ENCODE measurements around the gene SLC16A10. TPM values are rescaled to one million over a fixed set of nuclear protein-coding genes. Genes with fewer than 3 reads are reported as not detected.
A peak's percentile ranks its signal among the peaks of the same experiment; 100 is the strongest.

Gene SLC16A10
- total RNA-seq, 4 donors from 2014 or later = 0.15 to 3.4 (median 1.6) TPM

- H3K27me3 ChIP-seq = peaks cover 0 to 8% (median 0%) of the 10 kb centered on the region in 4 donors
- H3K4me1 ChIP-seq = peaks cover 12 to 31% (median 19%) of the 10 kb centered on the region in 3 donors
- peak overlapping the region; percentile 73 to 87 (median 82) for H3K4me3 ChIP-seq
- WGBS, 2 donors = 50 to 56% methylated on average over 12 of the region's 12 CpGs
- intact Hi-C loops (cut with DNase I) = no loop called here
- H3K9me3 ChIP-seq = no peaks in the 10 kb centered on the region
- no peak for DNase-seq
- TF ChIP-seq CTCF (IDR thresholded peaks at IDR 0.05) = no peak
- no peak for TF ChIP-seq POLR2A (IDR thresholded peaks at IDR 0.05)
- peak overlapping the region; percentile 31 to 90 (median 70) for H3K27ac ChIP-seq
- peaks cover 0 to 22% (median 0%) of the 10 kb centered on the region in 3 donors for H3K36me3 ChIP-seq
Observed at GRCh38 chr6:111260570-111261298, 173.4 kb downstream of the SLC16A10 start.

- Histone ChIP-seq H3K27ac (no peak overlapping the region), H3K4me1 (peaks cover 12 to 38% (median 15%) of the 10 kb centered on the region in 3 donors), H3K9me3 (no peaks in the 10 kb centered on the region), H3K36me3 (peaks cover 0 to 41% (median 5%) of the 10 kb centered on the region in 3 donors), H3K4me3 (no peak overlapping the region), H3K27me3 (no peaks in the 10 kb centered on the region)
- 77 to 78% methylated on average over 4 of the region's 4 CpGs for WGBS, 2 donors
- intact Hi-C loops (cut with DNase I) = no loop called here
- DNase-seq = no peak
- TF ChIP-seq CTCF (IDR thresholded peaks at IDR 0.05) (no peak), POLR2A (IDR thresholded peaks at IDR 0.05) (no peak)
Observed at GRCh38 chr6:111263837-111264236, 176.5 kb downstream of the SLC16A10 start.

- no peak overlapping the region for H3K4me3 ChIP-seq
- H3K4me1 ChIP-seq = peaks cover 0 to 21% (median 2%) of the 10 kb centered on the region in 3 donors
- H3K36me3 ChIP-seq = peaks cover 0 to 60% (median 5%) of the 10 kb centered on the region in 3 donors
- H3K9me3 ChIP-seq = no peaks in the 10 kb centered on the region
- no peaks in the 10 kb centered on the region for H3K27me3 ChIP-seq
- H3K27ac ChIP-seq = no peak overlapping the region
- intact Hi-C loops (cut with DNase I) = no loop called here
- DNase-seq = no peak
- TF ChIP-seq CTCF (IDR thresholded peaks at IDR 0.05) = no peak
- TF ChIP-seq POLR2A (IDR thresholded peaks at IDR 0.05) = no peak
- WGBS, 2 donors = 88 to 90% methylated on average over 6 of the region's 6 CpGs
Observed at GRCh38 chr6:111265842-111266241, 178.5 kb downstream of the SLC16A10 start.

- Histone ChIP-seq H3K4me3 (no peak overlapping the region), H3K36me3 (peaks cover 0 to 60% (median 5%) of the 10 kb centered on the region in 3 donors), H3K27ac (no peak overlapping the region), H3K9me3 (no peaks in the 10 kb centered on the region), H3K27me3 (no peaks in the 10 kb centered on the region), H3K4me1 (peaks cover 0 to 17% (median 0%) of the 10 kb centered on the region in 3 donors)
- WGBS, 2 donors = 93 to 100% methylated on average over 2 of the region's 2 CpGs
- no peak for DNase-seq
- intact Hi-C loops (cut with DNase I) = no loop called here
- no peak for TF ChIP-seq POLR2A (IDR thresholded peaks at IDR 0.05)
- no peak for TF ChIP-seq CTCF (IDR thresholded peaks at IDR 0.05)
Observed at GRCh38 chr6:111266276-111266675, 179.0 kb downstream of the SLC16A10 start.

GRCh38 chr6:111267764-111268333, 180.5 kb downstream of the SLC16A10 start:
- no peaks in the 10 kb centered on the region for H3K27me3 ChIP-seq
- TF ChIP-seq CTCF (IDR thresholded peaks at IDR 0.05) (no peak), POLR2A (IDR thresholded peaks at IDR 0.05) (no peak)
- 39 to 65% methylated on average over 7 of the region's 7 CpGs for WGBS, 2 donors
- peaks cover 0 to 68% (median 5%) of the 10 kb centered on the region in 3 donors for H3K36me3 ChIP-seq
- no peak overlapping the region for H3K4me3 ChIP-seq
- DNase-seq = no peak
- peaks cover 0 to 11% (median 0%) of the 10 kb centered on the region in 3 donors for H3K4me1 ChIP-seq
- intact Hi-C loops (cut with DNase I) = no loop called here
- no peak overlapping the region for H3K27ac ChIP-seq
- H3K9me3 ChIP-seq = peaks cover 0 to 4% (median 0%) of the 10 kb centered on the region in 3 donors
